SK-N-SH (cell line): ENCODE results near the gene RMND1. TPM values are rescaled to one million over a fixed set of nuclear protein-coding genes. Genes with fewer than 3 reads are reported as not detected.

Experiments used
- CTCF ChIA-PET: fragments of 300-600, 350-600 bp; formaldehyde crosslinking; extraction: SDS; loops from one replicate; lab custom pipeline; 2021; lab: Yijun Ruan, JAX
- POLR2A ChIA-PET: fragments of 350-600 bp; sonication (Branson Sonifier 250); formaldehyde crosslinking; extraction: SDS; loops from one replicate; lab custom pipeline; 2020; ENCODE audit warnings: antibody characterized with exemption, inconsistent platforms; lab: Yijun Ruan, JAX
- DNase-seq: peaks from one replicate; pipeline ENCODE4 v3.0.0; 2012
- H2AFZ ChIP-seq: fragments of 200-600 bp; sonication (generic); 2 replicates; pipeline ENCODE4 v1.8.1; 2016; ENCODE audit warnings: antibody characterized with exemption, mild to moderate bottlenecking, low read depth
- H3F3A ChIP-seq: fragments of 200-600 bp; sonication (generic); replicated peaks from 2 replicates; pipeline ENCODE3; 2016; ENCODE audit warnings: antibody characterized with exemption, mild to moderate bottlenecking; ENCODE audit not compliant: insufficient read depth
- H3K27ac ChIP-seq, 2 experiments: fragments of 200-500 bp in 1 of 2; fragments of 200-600 bp in 1 of 2; sonication (Bioruptor generic) in 1 of 2; sonication (generic), shearing (Covaris generic) in 1 of 2; 2 replicates each; pipeline versions ENCODE4 v1.5.1 to v1.6.1; 2014 to 2016; ENCODE audit warnings: low read depth in 2 of 2, inconsistent platforms in 1 of 2, low read length in 1 of 2, mild to moderate bottlenecking in 1 of 2, mixed read lengths in 1 of 2
- H3K27me3 ChIP-seq: fragments of 200-600 bp; sonication (generic), shearing (Covaris generic); 2 replicates; pipeline ENCODE4 v1.6.1; 2016; ENCODE audit warnings: mixed run types; ENCODE audit not compliant: insufficient read depth
- H3K36me3 ChIP-seq, 2 experiments: fragments of 200-500 bp in 1 of 2; fragments of 200-600 bp in 1 of 2; sonication (Bioruptor generic) in 1 of 2; sonication (generic) in 1 of 2; replicated peaks in 1 of 2; 2 replicates each; pipeline versions ENCODE3 to v1.5.1; 2014 to 2016; ENCODE audit warnings: low read length in 1 of 2, mild to moderate bottlenecking in 1 of 2; ENCODE audit not compliant: insufficient read depth in 2 of 2, control insufficient read depth in 1 of 2
- H3K4me1 ChIP-seq, 2 experiments: fragments of 200-500 bp in 1 of 2; fragments of 200-600 bp in 1 of 2; sonication (Bioruptor generic) in 1 of 2; sonication (generic), shearing (Covaris generic) in 1 of 2; 2 replicates each; pipeline versions ENCODE4 v1.5.1 to v1.6.1; 2014 to 2016; ENCODE audit warnings: low read depth in 1 of 2, low read length in 1 of 2, mixed run types in 1 of 2; ENCODE audit not compliant: insufficient read depth in 2 of 2, control insufficient read depth in 1 of 2
- H3K4me2 ChIP-seq: fragments of 200-600 bp; sonication (generic), shearing (Covaris generic); 2 replicates; pipeline ENCODE4 v1.6.1; 2017; ENCODE audit warnings: mixed run types
- H3K4me3 ChIP-seq, 2 experiments: fragments of 200-500 bp in 1 of 2; fragments of 200-600 bp in 1 of 2; sonication (Bioruptor generic) in 1 of 2; sonication (generic), shearing (Covaris generic) in 1 of 2; 2 replicates each; pipeline versions ENCODE4 v1.5.1 to v1.8.1; 2014 to 2016; ENCODE audit warnings: low read depth in 2 of 2, inconsistent platforms in 1 of 2, low read length in 1 of 2, mild to moderate bottlenecking in 1 of 2, mixed read lengths in 1 of 2, moderate library complexity in 1 of 2
- H3K79me2 ChIP-seq: fragments of 200-600 bp; sonication (generic); 2 replicates; pipeline ENCODE4 v1.8.1; 2017; ENCODE audit warnings: mild to moderate bottlenecking; ENCODE audit not compliant: insufficient read depth
- H3K9ac ChIP-seq: fragments of 200-600 bp; sonication (generic); 2 replicates; pipeline ENCODE4 v1.6.1; 2017; ENCODE audit warnings: mixed run types
- H3K9me2 ChIP-seq: fragments of 200-600 bp; sonication (generic); 2 replicates; pipeline ENCODE4 v1.6.1; 2017; ENCODE audit warnings: mixed run types
- H3K9me3 ChIP-seq: fragments of 200-600 bp; sonication (generic); 2 replicates; pipeline ENCODE4 v1.6.1; 2017; ENCODE audit warnings: mixed run types, mild to moderate bottlenecking, moderate library complexity
- H4K20me1 ChIP-seq: fragments of 200-600 bp; sonication (generic); 2 replicates; pipeline ENCODE4 v1.6.1; 2017; ENCODE audit warnings: mild to moderate bottlenecking, mixed run types; ENCODE audit not compliant: insufficient read depth
- CHD2 ChIP-seq: fragments of 150-350 bp; IDR thresholded peaks from 2 replicates; pipeline ENCODE4 v1.6.1; 2018; ENCODE audit warnings: low read length; ENCODE audit not compliant: partially characterized antibody
- CTCF ChIP-seq: fragments of 200-600 bp; sonication (generic); IDR thresholded peaks from 2 replicates; pipeline ENCODE4 v1.6.1; 2017; ENCODE audit warnings: antibody characterized with exemption, mild to moderate bottlenecking, moderate library complexity
- FOSL2 ChIP-seq: IDR thresholded peaks from 2 replicates; pipeline ENCODE4 v1.4.0; 2012; ENCODE audit warnings: low read depth, mild to moderate bottlenecking, moderate library complexity, borderline replicate concordance
- FOXJ3 ChIP-seq: sonication (generic); formaldehyde crosslinking; IDR thresholded peaks from 2 replicates; pipeline ENCODE4 v1.5.1; 2020; ENCODE audit warnings: mild to moderate bottlenecking, missing genetic modification reagents
- FOXM1 ChIP-seq: IDR thresholded peaks from 2 replicates; pipeline ENCODE4 v1.4.0; 2012; ENCODE audit warnings: low read depth, mild to moderate bottlenecking
- GABPA ChIP-seq: IDR thresholded peaks from 2 replicates; pipeline ENCODE4 v1.4.0; 2012; ENCODE audit warnings: low read depth, mild to moderate bottlenecking
- GATA2 ChIP-seq: sonication (generic); formaldehyde crosslinking; IDR thresholded peaks from 2 replicates; pipeline ENCODE4 v1.5.0; 2020; ENCODE audit warnings: mild to moderate bottlenecking, missing genetic modification reagents
- MAX ChIP-seq: IDR thresholded peaks from 2 replicates; pipeline ENCODE4 v1.4.0; 2012; ENCODE audit warnings: low read depth
- MEF2A ChIP-seq: IDR thresholded peaks from 2 replicates; pipeline ENCODE4 v1.4.0; 2012; ENCODE audit warnings: low read depth, borderline replicate concordance
- NFIC ChIP-seq: IDR thresholded peaks from 2 replicates; pipeline ENCODE4 v1.4.0; 2012; ENCODE audit warnings: borderline replicate concordance
- NRF1 ChIP-seq: IDR thresholded peaks from 2 replicates; pipeline ENCODE4 v1.6.1; 2012; ENCODE audit warnings: low read depth, mild to moderate bottlenecking, low read length
- RAD21 ChIP-seq: IDR thresholded peaks from 2 replicates; pipeline ENCODE4 v1.6.1; 2012; ENCODE audit warnings: mild to moderate bottlenecking, low read length
- REST ChIP-seq: IDR thresholded peaks from 2 replicates; pipeline ENCODE4 v1.6.1; 2012; ENCODE audit warnings: mild to moderate bottlenecking, low read depth, low read length, moderate library complexity
- SIN3A ChIP-seq: IDR thresholded peaks from 2 replicates; pipeline ENCODE4 v1.6.1; 2012; ENCODE audit warnings: low read depth, mild to moderate bottlenecking, low read length, moderate library complexity, borderline replicate concordance
- TAF1 ChIP-seq: IDR thresholded peaks from 2 replicates; pipeline ENCODE4 v1.6.1; 2012; ENCODE audit warnings: low read depth, mild to moderate bottlenecking, low read length, moderate library complexity, borderline replicate concordance
- USF2 ChIP-seq: fragments of 150-350 bp; IDR thresholded peaks from 2 replicates; pipeline ENCODE4 v1.6.1; 2017; ENCODE audit warnings: antibody characterized with exemption, low read length, low read depth, borderline replicate concordance
- YY1 ChIP-seq: IDR thresholded peaks from 2 replicates; pipeline ENCODE4 v1.4.0; 2012; ENCODE audit warnings: low read depth, mild to moderate bottlenecking
- WGBS: methylation state at CpG from one replicate; pipeline ENCODE4 v1.1.6; 2017; ENCODE audit warnings: low lambda C conversion rate; 5-methylcytosine and 5-hydroxymethylcytosine counted together
- polyA plus RNA-seq, 3 experiments: library from polyadenylated mRNA; depleted of rRNA; stranded (reverse); fragments of >200 nt; gene quantifications; 2 replicates each; pipeline ENCODE4 v1.2.3, GENCODE V29; 2012

Gene RMND1
- polyA plus RNA-seq, 1 of the 3 experiments (the other 2 are of a cell fraction): 14.8 TPM

GRCh38 chr6:151428093-151428735, 23.7 kb downstream of the RMND1 start:
- H3K4me2 ChIP-seq: no peak overlapping the region
- H3K9me3 ChIP-seq: no peaks in the 10 kb centered on the region
- no peaks in the 10 kb centered on the region for H3K4me1 ChIP-seq
- H3K9ac ChIP-seq: no peak overlapping the region
- no peak overlapping the region for H3K27ac ChIP-seq
- H3K27me3 ChIP-seq: no peaks in the 10 kb centered on the region
- peaks cover 10% of the 10 kb centered on the region for H3F3A ChIP-seq
- ChIA-PET POLR2A (no interaction called here), CTCF (interaction anchor here (1.5 kb wide), 1 partner anchor 42 kb away, joined by 3 read pairs; no protein-coding TSS in a partner anchor)
- no peaks in the 10 kb centered on the region for H4K20me1 ChIP-seq
- peaks cover 8% of the 10 kb centered on the region; the same call in 1 of the 2 replicates for H3K79me2 ChIP-seq
- H3K9me2 ChIP-seq: no peaks in the 10 kb centered on the region
- H3K4me3 ChIP-seq: no peak overlapping the region
- WGBS: 92% methylated on average over 2 of the region's 4 CpGs
- TF ChIP-seq NRF1 (no peak), FOXM1 (no peak), GABPA (no peak), YY1 (no peak), REST (no peak), CHD2 (no peak), TAF1 (no peak), MAX (no peak), FOXJ3 (no peak), GATA2 (CRISPR knock-in tag) (no peak), NFIC (no peak), CTCF (no peak), RAD21 (no peak), MEF2A (no peak), USF2 (no peak), SIN3A (no peak), FOSL2 (no peak)
- no peak for DNase-seq
- H3K36me3 ChIP-seq: peaks cover 47 to 64% of the 10 kb centered on the region in 2 experiments
- H2AFZ ChIP-seq: no peak overlapping the region
